ENCODE measurements around the gene RGS14. TPM values are rescaled to one million over a fixed set of nuclear protein-coding genes. Genes with fewer than 3 reads are reported as not detected.

The RGS14 gene
- total RNA-seq, 4 donors from 2014 or later = 7.0 to 16.4 (median 7.5) TPM

DNA sequence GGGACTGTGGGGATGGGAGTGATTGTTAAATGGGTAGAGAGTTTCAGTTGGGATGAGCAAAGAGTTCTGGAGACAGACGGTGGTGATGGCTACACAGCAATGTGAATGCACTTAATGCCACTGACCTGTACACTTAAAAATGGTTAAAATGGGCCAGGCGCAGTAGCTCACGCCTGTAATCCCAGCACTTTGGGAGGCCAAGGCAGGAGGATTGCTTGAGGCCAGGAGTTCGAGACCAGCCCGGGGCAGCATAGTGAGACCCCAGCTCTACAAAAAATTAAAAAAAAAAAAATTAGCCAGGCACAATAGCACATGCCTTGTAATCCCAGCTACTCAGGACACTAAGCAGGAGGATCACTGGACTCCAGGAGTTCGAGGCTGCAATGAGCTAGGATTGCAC lies 13.9 kb upstream of the RGS14 start:
- TF ChIP-seq, protein P1, sequence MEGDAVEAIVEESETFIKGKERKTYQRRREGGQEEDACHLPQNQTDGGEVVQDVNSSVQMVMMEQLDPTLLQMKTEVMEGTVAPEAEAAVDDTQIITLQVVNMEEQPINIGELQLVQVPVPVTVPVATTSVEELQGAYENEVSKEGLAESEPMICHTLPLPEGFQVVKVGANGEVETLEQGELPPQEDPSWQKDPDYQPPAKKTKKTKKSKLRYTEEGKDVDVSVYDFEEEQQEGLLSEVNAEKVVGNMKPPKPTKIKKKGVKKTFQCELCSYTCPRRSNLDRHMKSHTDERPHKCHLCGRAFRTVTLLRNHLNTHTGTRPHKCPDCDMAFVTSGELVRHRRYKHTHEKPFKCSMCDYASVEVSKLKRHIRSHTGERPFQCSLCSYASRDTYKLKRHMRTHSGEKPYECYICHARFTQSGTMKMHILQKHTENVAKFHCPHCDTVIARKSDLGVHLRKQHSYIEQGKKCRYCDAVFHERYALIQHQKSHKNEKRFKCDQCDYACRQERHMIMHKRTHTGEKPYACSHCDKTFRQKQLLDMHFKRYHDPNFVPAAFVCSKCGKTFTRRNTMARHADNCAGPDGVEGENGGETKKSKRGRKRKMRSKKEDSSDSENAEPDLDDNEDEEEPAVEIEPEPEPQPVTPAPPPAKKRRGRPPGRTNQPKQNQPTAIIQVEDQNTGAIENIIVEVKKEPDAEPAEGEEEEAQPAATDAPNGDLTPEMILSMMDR (IDR thresholded peaks at IDR 0.05; ENCODE audit: low read depth) = no peak

DNA sequence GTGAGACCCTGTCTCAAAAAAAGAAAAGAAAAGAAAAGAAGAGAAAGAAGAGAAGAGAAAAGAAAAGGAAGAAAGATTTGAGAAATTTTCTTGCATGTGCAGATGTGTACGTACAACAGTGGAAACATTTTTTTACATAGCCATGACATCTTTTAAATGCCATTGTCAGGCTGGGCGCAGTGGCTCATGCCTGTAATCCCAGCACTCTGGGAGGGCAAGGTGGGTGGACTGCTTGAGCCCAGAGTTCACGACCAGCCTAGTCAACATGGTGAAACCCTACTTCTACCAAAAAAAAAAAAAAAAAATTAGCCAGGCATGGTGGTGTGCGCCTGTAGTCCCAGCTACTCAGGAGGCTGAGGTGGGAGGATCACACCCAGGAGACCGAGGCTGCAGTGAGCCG lies 12.8 kb upstream of the RGS14 start:
- TF ChIP-seq, protein P1 (IDR thresholded peaks at IDR 0.05; ENCODE audit: low read depth) = no peak

DNA sequence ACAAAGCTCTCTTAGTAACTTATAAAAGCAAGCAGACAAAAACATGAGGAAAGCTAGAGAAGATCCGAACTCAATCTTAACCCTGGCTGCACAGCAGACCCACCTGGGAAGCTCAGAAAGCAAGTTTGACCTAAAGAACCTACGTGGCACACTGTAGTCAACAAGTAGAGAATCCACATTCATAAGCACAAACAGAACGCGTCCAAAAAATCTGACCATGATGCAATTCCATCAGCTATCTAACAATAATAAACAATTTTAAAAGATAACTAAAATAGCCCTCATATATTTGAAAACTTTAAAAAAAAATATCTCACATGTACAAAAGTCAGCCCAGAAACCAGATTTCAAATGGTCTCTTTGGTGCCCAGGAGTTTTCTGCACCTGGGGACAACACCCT lies 10.9 kb upstream of the RGS14 start:
- TF ChIP-seq, protein P1 (IDR thresholded peaks at IDR 0.05; ENCODE audit: low read depth) = no peak

DNA sequence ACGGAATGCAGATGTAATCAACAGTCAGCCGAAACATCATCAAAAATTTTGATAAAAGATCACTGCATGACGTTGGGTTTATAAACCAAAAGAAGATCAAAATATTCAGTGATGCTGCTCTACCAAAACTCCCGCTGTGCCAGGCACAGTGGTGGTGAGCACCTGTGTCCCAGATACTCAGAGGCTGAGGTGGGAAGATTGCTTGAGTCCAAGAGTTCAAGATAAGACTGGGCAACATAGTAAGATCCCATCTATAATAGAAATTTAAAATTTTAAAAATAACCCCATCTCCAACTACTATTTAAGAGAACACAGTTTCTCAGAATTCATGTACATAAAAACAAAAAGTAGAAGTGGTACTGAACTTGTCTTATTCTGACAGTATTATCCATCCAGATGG lies 10.0 kb upstream of the RGS14 start:
- TF ChIP-seq, protein P1 (IDR thresholded peaks at IDR 0.05; ENCODE audit: low read depth) = no peak

DNA sequence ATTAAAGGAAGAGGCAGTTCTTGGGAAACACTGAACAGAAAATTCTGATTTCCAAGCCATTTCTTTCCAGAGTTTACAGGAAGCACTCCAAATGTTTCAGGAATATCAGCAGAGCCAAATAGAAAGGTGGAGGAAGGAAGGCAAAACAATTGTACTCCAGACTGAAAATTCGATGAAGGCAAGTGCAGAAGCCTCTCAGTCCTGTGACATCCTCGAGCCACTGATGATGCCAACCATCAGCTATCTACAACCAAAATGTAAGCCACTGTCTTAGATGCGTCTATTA lies 8.4 kb upstream of the RGS14 start:
- TF ChIP-seq, protein P1 (IDR thresholded peaks at IDR 0.05; ENCODE audit: low read depth) = no peak

DNA sequence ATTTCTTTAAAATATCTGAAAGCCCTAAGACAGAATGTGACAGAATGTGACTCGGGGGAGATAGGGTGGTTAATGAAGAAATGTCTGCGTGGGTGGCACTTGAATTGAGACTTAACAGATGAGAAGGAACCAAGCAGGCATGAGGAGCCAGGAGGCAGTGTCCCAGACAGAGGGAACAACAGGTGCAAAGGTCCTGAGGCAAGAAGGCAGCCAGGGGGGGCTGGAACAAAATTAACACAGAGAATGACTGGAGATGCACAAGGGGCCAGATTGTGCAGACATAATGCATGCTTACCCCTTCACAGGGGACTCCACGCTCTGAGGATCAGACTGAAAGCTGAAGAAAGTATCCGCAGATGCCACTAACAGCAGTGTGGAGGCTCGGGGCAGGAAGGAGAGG lies 8.0 kb upstream of the RGS14 start:
- TF ChIP-seq, protein P1 (IDR thresholded peaks at IDR 0.05; ENCODE audit: low read depth) = no peak

DNA sequence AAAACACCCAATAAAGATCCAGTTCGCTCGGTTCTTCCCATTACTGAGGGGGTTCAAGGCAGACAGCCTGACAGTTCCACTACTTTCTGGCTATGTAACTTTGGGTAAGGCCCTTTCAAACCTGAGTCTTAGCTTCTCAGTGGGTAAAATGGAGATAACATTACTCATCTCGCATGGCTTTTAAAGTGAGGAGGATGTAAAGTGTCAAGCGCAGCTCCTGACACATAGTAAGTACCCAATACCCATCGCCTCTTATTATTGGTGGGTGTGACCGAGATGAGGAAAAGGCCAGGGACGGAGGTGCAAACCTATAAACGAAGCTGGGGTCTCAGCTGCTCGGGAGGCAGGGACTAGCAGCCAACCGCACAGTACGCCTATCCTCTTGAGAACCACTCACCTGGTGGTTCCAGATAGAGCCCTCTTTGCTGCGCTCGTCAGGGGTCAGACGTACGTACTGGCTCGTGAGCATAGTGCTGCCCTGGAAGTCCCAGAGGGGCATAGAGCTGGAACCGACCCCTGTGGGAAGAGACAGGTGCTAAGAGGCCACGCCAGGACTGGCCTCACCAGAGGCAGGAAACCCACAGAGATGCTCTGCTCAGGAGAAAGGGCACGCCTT lies 6.8 kb upstream of the RGS14 start:
- TF ChIP-seq, protein P1 (IDR thresholded peaks at IDR 0.05; ENCODE audit: low read depth) = no peak
